Endothelial cell (in vitro differentiated cells): ENCODE data around the gene ANXA2R. TPM values are rescaled to one million over a fixed set of nuclear protein-coding genes. Genes with fewer than 3 reads are reported as not detected.

Experiments
- DNase-seq: peaks from one replicate; pipeline ENCODE4 v3.0.0; 2021; ENCODE audit warnings: low spot score
- H3K27ac Mint-ChIP-seq: one replicate; pipeline ENCODE4 v1.8.0; 2021; ENCODE audit warnings: mixed read lengths, inconsistent platforms; ENCODE audit not compliant: unreplicated experiment
- H3K27me3 Mint-ChIP-seq: one replicate; pipeline ENCODE4 v1.8.0; 2021; ENCODE audit warnings: mild to moderate bottlenecking, moderate library complexity, mixed read lengths, inconsistent platforms; ENCODE audit not compliant: unreplicated experiment
- H3K36me3 Mint-ChIP-seq: one replicate; pipeline ENCODE4 v1.8.0; 2021; ENCODE audit warnings: mild to moderate bottlenecking, low read depth, mixed read lengths, inconsistent platforms; ENCODE audit not compliant: unreplicated experiment
- H3K4me1 Mint-ChIP-seq: one replicate; pipeline ENCODE4 v1.8.0; 2021; ENCODE audit warnings: mild to moderate bottlenecking, mixed read lengths, inconsistent platforms; ENCODE audit not compliant: unreplicated experiment
- H3K4me3 Mint-ChIP-seq: one replicate; pipeline ENCODE4 v1.8.0; 2021; ENCODE audit warnings: mild to moderate bottlenecking, mixed read lengths, inconsistent platforms; ENCODE audit not compliant: unreplicated experiment
- H3K9me3 Mint-ChIP-seq: one replicate; pipeline ENCODE4 v1.8.0; 2021; ENCODE audit warnings: mixed read lengths, inconsistent platforms; ENCODE audit not compliant: unreplicated experiment
- total RNA-seq: library from RNA; stranded (reverse); fragmentation: NEBNext Ultra II Directional; extraction: Animal tissue kit (Norgen Biotek cat#: 25700); gene quantifications from one replicate; pipeline ENCODE4 v1.2.1, GENCODE V29; 2021; ENCODE audit not compliant: unreplicated experiment
- TF ChIP-seq, protein P1 (sequence below): fragments of 200-600 bp; sonication (generic); IDR thresholded peaks from one replicate; pipeline ENCODE4 v1.5.0; 2021; ENCODE audit warnings: antibody characterized with exemption; ENCODE audit not compliant: unreplicated experiment

Gene ANXA2R
- total RNA-seq, 1 donor from 2014 or later = 1.1 TPM

DNA sequence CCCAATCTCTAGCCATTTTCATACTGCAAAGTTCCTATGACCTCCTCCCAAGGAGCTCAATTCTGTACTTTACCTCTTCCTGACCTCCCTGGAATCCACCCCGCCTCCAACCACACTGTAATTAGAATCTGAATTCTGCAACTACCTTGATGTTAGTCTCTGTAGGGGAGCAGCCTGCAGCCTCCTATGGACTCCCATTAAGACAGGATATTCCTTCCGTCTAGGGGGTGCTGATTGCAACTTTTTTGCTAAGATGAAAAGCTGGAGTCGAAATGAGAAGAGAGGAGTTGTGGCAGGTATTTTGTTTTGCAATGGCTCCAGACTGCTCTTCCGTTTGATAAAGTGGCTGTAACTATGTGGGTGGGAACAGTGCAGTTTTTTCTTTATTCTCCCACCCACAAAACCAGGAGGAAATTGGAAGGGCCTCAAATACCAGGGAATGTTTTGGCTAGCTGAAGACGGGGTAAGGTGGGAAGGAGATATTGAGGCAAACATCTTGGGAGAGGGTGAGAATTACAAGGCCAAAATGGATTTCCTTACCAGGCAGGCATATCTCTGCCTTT lies 23.8 kb downstream of the ANXA2R start:
- H3K27ac Mint-ChIP-seq = no peak overlapping the region
- peak overlapping the region; percentile 29 for H3K4me3 Mint-ChIP-seq
- TF ChIP-seq, protein P1, sequence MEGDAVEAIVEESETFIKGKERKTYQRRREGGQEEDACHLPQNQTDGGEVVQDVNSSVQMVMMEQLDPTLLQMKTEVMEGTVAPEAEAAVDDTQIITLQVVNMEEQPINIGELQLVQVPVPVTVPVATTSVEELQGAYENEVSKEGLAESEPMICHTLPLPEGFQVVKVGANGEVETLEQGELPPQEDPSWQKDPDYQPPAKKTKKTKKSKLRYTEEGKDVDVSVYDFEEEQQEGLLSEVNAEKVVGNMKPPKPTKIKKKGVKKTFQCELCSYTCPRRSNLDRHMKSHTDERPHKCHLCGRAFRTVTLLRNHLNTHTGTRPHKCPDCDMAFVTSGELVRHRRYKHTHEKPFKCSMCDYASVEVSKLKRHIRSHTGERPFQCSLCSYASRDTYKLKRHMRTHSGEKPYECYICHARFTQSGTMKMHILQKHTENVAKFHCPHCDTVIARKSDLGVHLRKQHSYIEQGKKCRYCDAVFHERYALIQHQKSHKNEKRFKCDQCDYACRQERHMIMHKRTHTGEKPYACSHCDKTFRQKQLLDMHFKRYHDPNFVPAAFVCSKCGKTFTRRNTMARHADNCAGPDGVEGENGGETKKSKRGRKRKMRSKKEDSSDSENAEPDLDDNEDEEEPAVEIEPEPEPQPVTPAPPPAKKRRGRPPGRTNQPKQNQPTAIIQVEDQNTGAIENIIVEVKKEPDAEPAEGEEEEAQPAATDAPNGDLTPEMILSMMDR = no peak
- no peaks in the 10 kb centered on the region for H3K36me3 Mint-ChIP-seq
- DNase-seq = no peak
- peaks cover 16% of the 10 kb centered on the region for H3K27me3 Mint-ChIP-seq
- no peaks in the 10 kb centered on the region for H3K9me3 Mint-ChIP-seq
- peaks cover 27% of the 10 kb centered on the region for H3K4me1 Mint-ChIP-seq

DNA sequence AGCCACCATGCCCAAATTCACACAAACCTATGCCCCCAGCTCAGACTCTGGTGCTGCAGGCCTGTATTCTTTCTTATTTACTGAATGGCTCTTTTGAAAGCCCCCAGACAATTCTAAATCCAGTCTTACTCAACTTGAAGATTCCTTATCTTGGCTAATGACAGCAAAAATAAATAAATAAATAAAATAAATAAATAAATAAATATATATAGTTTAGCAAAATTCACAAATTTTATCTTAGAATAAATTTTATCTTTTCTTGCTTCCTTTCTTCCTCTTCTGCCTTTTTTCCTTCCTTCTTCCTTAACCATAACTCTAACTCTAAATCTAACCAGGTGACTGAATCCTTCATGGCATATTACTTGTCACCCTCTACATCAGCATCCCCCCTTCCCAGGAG lies 25.6 kb downstream of the ANXA2R start:
- peaks cover 33% of the 10 kb centered on the region for H3K4me1 Mint-ChIP-seq
- TF ChIP-seq, protein P1 = no peak
- no peak for DNase-seq
- peaks cover 25% of the 10 kb centered on the region for H3K27me3 Mint-ChIP-seq
- H3K9me3 Mint-ChIP-seq = no peaks in the 10 kb centered on the region
- H3K27ac Mint-ChIP-seq = no peak overlapping the region
- H3K36me3 Mint-ChIP-seq = no peaks in the 10 kb centered on the region
- H3K4me3 Mint-ChIP-seq = no peak overlapping the region

DNA sequence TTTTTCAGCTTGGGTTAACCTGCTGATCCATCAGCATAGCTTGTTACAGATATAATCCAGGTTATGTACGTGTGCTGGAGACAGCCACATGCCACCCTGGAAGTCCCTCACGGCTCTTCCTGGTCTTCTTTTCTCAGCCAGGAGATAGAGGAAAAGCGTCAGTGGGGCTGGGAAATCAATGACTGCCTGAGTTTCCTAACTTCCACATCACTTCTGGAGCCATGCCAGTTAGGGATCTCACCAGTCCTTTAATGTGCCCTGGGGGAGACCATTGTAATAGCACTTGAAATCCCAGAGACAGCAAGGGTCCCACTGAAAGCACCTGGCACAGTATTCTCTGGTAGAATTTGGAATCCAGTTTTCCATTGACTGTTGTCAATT lies 29.2 kb downstream of the ANXA2R start:
- TF ChIP-seq, protein P1 = no peak
- Mint-ChIP-seq H3K27ac (no peak overlapping the region), H3K4me1 (peaks cover 21% of the 10 kb centered on the region), H3K36me3 (no peaks in the 10 kb centered on the region), H3K9me3 (no peaks in the 10 kb centered on the region), H3K27me3 (peaks cover 17% of the 10 kb centered on the region), H3K4me3 (no peak overlapping the region)
- DNase-seq = no peak

DNA sequence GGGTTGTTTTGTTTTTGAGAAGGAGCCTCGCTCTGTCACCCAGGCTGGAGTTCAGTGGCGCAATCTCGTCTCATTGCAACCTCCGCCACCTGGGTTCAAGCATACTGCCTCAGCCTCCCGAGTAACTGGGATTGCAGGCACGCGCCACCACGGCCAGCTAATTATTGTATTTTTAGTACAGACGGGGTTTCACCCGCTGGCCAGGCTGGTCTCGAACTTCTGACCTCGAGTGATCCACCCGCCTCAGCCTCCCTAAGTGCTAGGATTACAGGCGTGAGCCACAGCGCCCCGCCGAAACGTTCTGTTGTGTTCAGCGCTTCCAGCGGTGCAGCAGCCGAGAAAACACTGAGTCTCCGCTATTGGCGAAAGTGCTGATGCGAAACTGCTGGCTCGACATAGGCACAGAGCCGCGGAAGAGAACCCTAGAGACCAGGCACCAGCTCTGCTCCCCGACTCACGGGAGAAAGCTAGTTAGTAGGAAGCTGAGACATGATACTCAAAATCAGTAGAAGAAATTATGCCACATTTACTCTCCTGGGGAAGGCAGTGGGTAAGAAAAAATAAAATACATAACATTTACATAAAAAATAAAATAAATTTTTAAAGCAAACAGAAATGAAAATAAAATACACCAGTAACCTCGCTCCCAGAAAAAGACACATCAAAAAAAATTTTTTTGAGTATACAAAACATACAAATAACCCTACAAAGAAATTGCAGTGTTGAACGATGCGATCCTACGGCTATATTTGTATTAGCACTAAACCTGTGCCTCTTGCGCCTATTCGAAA lies 31.6 kb downstream of the ANXA2R start:
- TF ChIP-seq, protein P1 = no peak
- Mint-ChIP-seq H3K27me3 (peaks cover 13% of the 10 kb centered on the region), H3K4me3 (peak overlapping the region; percentile 89), H3K4me1 (peaks cover 15% of the 10 kb centered on the region), H3K36me3 (no peaks in the 10 kb centered on the region), H3K27ac (peak overlapping the region; percentile 94), H3K9me3 (no peaks in the 10 kb centered on the region)
- DNase-seq = peak; percentile 92

DNA sequence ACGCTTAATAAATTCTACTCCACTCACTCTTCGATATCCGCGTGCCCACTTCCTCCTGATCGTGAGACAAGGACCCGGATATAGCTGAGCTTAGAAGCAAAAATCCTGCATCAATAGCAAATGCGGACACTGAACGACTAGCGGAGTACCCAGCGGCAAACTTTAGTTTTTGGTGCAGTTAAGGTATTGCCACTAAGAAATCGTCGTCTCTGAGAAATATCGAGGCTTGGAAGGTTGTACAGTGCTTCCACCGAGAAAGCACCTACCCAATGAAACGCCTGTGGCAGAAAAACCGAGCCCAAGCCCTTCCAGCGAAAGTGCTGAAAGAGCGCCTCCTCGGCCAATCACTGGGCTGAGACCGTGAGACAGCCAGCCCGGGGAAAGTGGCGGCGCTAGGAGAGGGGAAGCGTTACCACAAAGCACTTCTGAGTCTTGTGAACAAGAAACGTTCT lies 32.2 kb downstream of the ANXA2R start:
- TF ChIP-seq, protein P1 = no peak
- H3K4me3 Mint-ChIP-seq = peak overlapping the region; percentile 89
- DNase-seq = peak; percentile 68
- H3K4me1 Mint-ChIP-seq = peaks cover 15% of the 10 kb centered on the region
- H3K36me3 Mint-ChIP-seq = no peaks in the 10 kb centered on the region
- no peaks in the 10 kb centered on the region for H3K9me3 Mint-ChIP-seq
- peak overlapping the region; percentile 94 for H3K27ac Mint-ChIP-seq
- peaks cover 13% of the 10 kb centered on the region for H3K27me3 Mint-ChIP-seq
